ENCODE data around the gene ATL1. TPM values are rescaled to one million over a fixed set of nuclear protein-coding genes. Genes with fewer than 3 reads are reported as not detected.
A peak's percentile ranks its signal among the peaks of the same experiment; 100 is the strongest.

Gene ATL1
- total and polyA plus RNA-seq, 2 of the 8 experiments (the other 6 are each of a cell fraction or from before 2014, with no cell fraction given) = 4.0 to 5.9 TPM

DNA sequence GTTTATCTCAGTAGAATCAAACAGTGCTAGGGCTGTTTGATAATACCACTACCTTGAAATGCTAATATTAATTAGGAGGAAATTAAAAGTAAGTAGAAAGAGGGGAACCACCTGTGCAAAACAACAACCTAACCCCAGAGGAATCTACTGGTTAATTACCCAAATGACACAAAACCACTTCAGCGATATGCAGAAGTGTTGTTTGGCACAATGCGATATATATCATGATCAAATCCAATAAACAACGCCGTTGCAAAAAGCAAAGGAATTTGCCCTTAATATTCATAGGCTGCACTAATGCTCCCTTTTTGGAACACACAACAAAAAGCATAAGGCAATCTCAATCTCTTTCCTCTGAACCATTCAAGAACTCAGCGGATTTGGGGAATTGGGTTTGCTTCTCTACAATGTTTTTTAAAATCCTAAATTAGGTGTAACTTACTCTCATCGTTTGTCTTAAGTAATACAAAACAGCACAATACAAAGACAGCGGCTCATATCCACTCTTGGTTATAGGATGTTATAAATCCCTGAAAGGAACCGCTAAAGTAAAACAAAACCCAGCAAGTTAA lies 29.1 kb upstream of the ATL1 start:
- Histone ChIP-seq H2BK20ac (ENCODE audit: low read length) (no peak overlapping the region), H2AFZ (ENCODE audit: low read length) (no peak overlapping the region), H3K56ac (replicated peaks; ENCODE audit: insufficient read length, low read depth, low read length) (no peak overlapping the region), H3K14ac (ENCODE audit: insufficient read length) (no peak overlapping the region), H3K79me1 (ENCODE audit: low read depth, low read length) (no peaks in the 10 kb centered on the region), H2BK5ac (ENCODE audit: low read depth, low read length) (no peak overlapping the region), H4K91ac (replicated peaks; ENCODE audit: insufficient read length, low read length) (no peak overlapping the region), H3K4me2 (ENCODE audit: insufficient read depth in 1 of 2, low read depth in 2 of 2, low read length in 2 of 2) (peak overlapping the region; percentile 77 to 88), H2BK120ac (replicated peaks; ENCODE audit: low read depth, low read length) (no peak overlapping the region), H3K9ac (replicated peaks in 1 of 4; ENCODE audit: extremely low read depth in 1 of 4, low read depth in 3 of 4, low read length in 3 of 4) (peak overlapping the region in 1 of 4 experiments; percentile 93; a peak in 3 of 7 replicates), H3K9me3 (ENCODE audit: insufficient read depth in 2 of 2, low read depth in 1 of 2, low read length in 1 of 2) (no peaks in the 10 kb centered on the region), H4K20me1 (replicated peaks in 1 of 2; ENCODE audit: control insufficient read depth in 1 of 2, insufficient read depth in 2 of 2, low read length in 2 of 2) (peaks cover 0 to 6% of the 10 kb centered on the region in 2 experiments), H3K23ac (ENCODE audit: insufficient read length) (no peak overlapping the region), H3K27me3 (replicated peaks in 1 of 4; ENCODE audit: control insufficient read depth in 3 of 4, extremely low read depth in 1 of 4, insufficient read depth in 3 of 4, low read length in 3 of 4) (no peaks in the 10 kb centered on the region), H4K5ac (ENCODE audit: insufficient read length, low read depth, low read length) (no peak overlapping the region), H3K4me1 (replicated peaks in 1 of 4; ENCODE audit: control insufficient read depth in 3 of 4, insufficient read depth in 4 of 4, low read length in 3 of 4) (peaks cover 0 to 6% (median 5%) of the 10 kb centered on the region in 4 experiments; a peak in 3 of 7 replicates), H2AK5ac (ENCODE audit: low read depth, low read length) (no peak overlapping the region), H3K4ac (replicated peaks; ENCODE audit: insufficient read length, low read depth, low read length) (no peak overlapping the region), H3K18ac (ENCODE audit: extremely low read depth, low read length) (no peak overlapping the region; the same call in 1 of the 2 replicates), H3K4me3 (ENCODE audit: extremely low read depth in 1 of 4, insufficient read depth in 2 of 4, low read depth in 3 of 4, low read length in 4 of 4) (peak overlapping the region; percentile 75 to 91 (median 86); a peak in 7 of 8 replicates), H2BK15ac (ENCODE audit: low read length) (no peak overlapping the region), H3K36me3 (ENCODE audit: control insufficient read depth in 2 of 4, insufficient read depth in 4 of 4, low read length in 3 of 4) (no peaks in the 10 kb centered on the region; a peak in 1 of 8 replicates), H3K79me2 (ENCODE audit: control insufficient read depth in 1 of 2, insufficient read depth in 2 of 2, low read length in 2 of 2) (peaks cover 5 to 58% of the 10 kb centered on the region in 2 experiments), H3K27ac (ENCODE audit: low read depth, low read length) (no peak overlapping the region), H2BK12ac (ENCODE audit: low read depth, low read length) (no peak overlapping the region), H4K8ac (ENCODE audit: extremely low read depth, insufficient read depth, low read length) (no peak overlapping the region), H3K23me2 (ENCODE audit: low read depth, low read length) (peaks cover 11% of the 10 kb centered on the region)
- TF ChIP-seq POLR2AphosphoS5 (IDR thresholded peaks at IDR 0.05; ENCODE audit: low read depth, low read length) (no peak), CBX8 (IDR thresholded peaks at IDR 0.05; ENCODE audit: borderline replicate concordance, low read depth, low read length) (no peak), BCL11A (IDR thresholded peaks at IDR 0.05; ENCODE audit: low read depth in 2 of 2, low read length in 2 of 2) (no peak)
- FAIRE-seq = no peak
- no peak for DNase-seq (ENCODE audit: low read depth in 1 of 2, low spot score in 2 of 2)
- WGBS, 2 experiments (ENCODE audit: extremely low coverage in 1 of 2, insufficient coverage in 1 of 2, insufficient read length in 1 of 2, insufficient replicate concordance in 2 of 2, low coverage in 1 of 2, low lambda C conversion rate in 2 of 2, missing lambda C conversion rate in 1 of 2) = 68% methylated on average over 8 of the region's 8 CpGs; no CpG with 5 or more reads in 1 of the 2 experiments
- ChIA-PET CTCF (ENCODE audit: partially characterized antibody) (interaction anchor here (1.3 to 1.6 kb wide), 2 partner anchors 190 to 213 kb away, joined by 4 to 5 read pairs; no protein-coding TSS in a partner anchor), POLR2A (ENCODE audit: partially characterized antibody) (interaction anchor here (1.4 to 1.7 kb wide), 2 partner anchors 134 to 218 kb away, joined by 7 to 10 read pairs; partner anchors contain the start of genes CDKL1, DMAC2L and L2HGDH)

Measured in H1 (cell line).